Measurements from ENCODE around the gene IPO13. TPM values are rescaled to one million over a fixed set of nuclear protein-coding genes. Genes with fewer than 3 reads are reported as not detected.

The IPO13 gene
- total RNA-seq, 2 donors from 2014 or later = 18.6 to 21.5 TPM

GRCh38 chr1:43956234-43956633 lies 9.5 kb downstream of the IPO13 start:
- H3K27ac Mint-ChIP-seq = no peak overlapping the region
- no peak overlapping the region for H3K27ac ChIP-seq (ENCODE audit: low read depth, low read length)
- peaks cover 30% of the 10 kb centered on the region for H3K36me3 ChIP-seq (ENCODE audit: control insufficient read depth, insufficient read depth, low read length)
- 93 to 96% methylated on average over 8 of the region's 8 CpGs for WGBS, 2 experiments (ENCODE audit: insufficient coverage in 1 of 2, insufficient read length in 1 of 2)
- no peaks in the 10 kb centered on the region for H3K27me3 ChIP-seq (ENCODE audit: control insufficient read depth, insufficient read depth, low read length, poor library complexity, severe bottlenecking)
- no peaks in the 10 kb centered on the region for H3K4me1 ChIP-seq (ENCODE audit: control insufficient read depth, insufficient read depth, low read length)
- H3K4me1 Mint-ChIP-seq = peaks cover 10% of the 10 kb centered on the region
- H3K9ac ChIP-seq (ENCODE audit: extremely low read depth, low read length, poor library complexity, severe bottlenecking) = no peak overlapping the region
- no peaks in the 10 kb centered on the region for H3K9me3 Mint-ChIP-seq
- no peak for DNase-seq
- TF ChIP-seq CTCF (conservative IDR thresholded peaks at IDR 0.05) = no peak
- no peak overlapping the region for H3K4me3 Mint-ChIP-seq
- H3K27me3 Mint-ChIP-seq (ENCODE audit: insufficient read depth) = no peaks in the 10 kb centered on the region
- H3K4me3 ChIP-seq (ENCODE audit: low read length) = no peak overlapping the region
- H3K36me3 Mint-ChIP-seq (ENCODE audit: low read depth) = peaks cover 11% of the 10 kb centered on the region
- H3K9me3 ChIP-seq (ENCODE audit: control insufficient read depth, low read length) = no peaks in the 10 kb centered on the region

GRCh38 chr1:43957407-43958040 lies 10.8 kb downstream of the IPO13 start:
- no peaks in the 10 kb centered on the region for H3K9me3 ChIP-seq (ENCODE audit: control insufficient read depth, low read length)
- H3K36me3 Mint-ChIP-seq (ENCODE audit: low read depth) = peaks cover 16% of the 10 kb centered on the region
- no peaks in the 10 kb centered on the region for H3K9me3 Mint-ChIP-seq
- no peak overlapping the region for H3K4me3 Mint-ChIP-seq
- H3K9ac ChIP-seq (ENCODE audit: extremely low read depth, low read length, poor library complexity, severe bottlenecking) = no peak overlapping the region
- H3K27me3 ChIP-seq (ENCODE audit: control insufficient read depth, insufficient read depth, low read length, poor library complexity, severe bottlenecking) = no peaks in the 10 kb centered on the region
- TF ChIP-seq CTCF (conservative IDR thresholded peaks at IDR 0.05) = no peak
- peaks cover 30% of the 10 kb centered on the region for H3K36me3 ChIP-seq (ENCODE audit: control insufficient read depth, insufficient read depth, low read length)
- H3K27ac ChIP-seq (ENCODE audit: low read depth, low read length) = no peak overlapping the region
- H3K4me1 Mint-ChIP-seq = peaks cover 10% of the 10 kb centered on the region
- WGBS, 2 experiments (ENCODE audit: insufficient coverage in 1 of 2, insufficient read length in 1 of 2) = 92 to 93% methylated on average over 7 of the region's 7 CpGs
- H3K27me3 Mint-ChIP-seq (ENCODE audit: insufficient read depth) = no peaks in the 10 kb centered on the region
- no peak for DNase-seq
- no peak overlapping the region for H3K4me3 ChIP-seq (ENCODE audit: low read length)
- H3K4me1 ChIP-seq (ENCODE audit: control insufficient read depth, insufficient read depth, low read length) = no peaks in the 10 kb centered on the region
- H3K27ac Mint-ChIP-seq = no peak overlapping the region

- WGBS, 2 experiments (ENCODE audit: insufficient coverage in 1 of 2, insufficient read length in 1 of 2) = 88 to 95% methylated on average over 3 to 9 of the region's 9 CpGs
Observed at GRCh38 chr1:43958351-43959255, 11.9 kb downstream of the IPO13 start.

More at GRCh38 chr1:43958351-43959255, 11.9 kb downstream of the IPO13 start:
- TF ChIP-seq CTCF (conservative IDR thresholded peaks at IDR 0.05) = no peak
- Mint-ChIP-seq H3K9me3 (no peaks in the 10 kb centered on the region), H3K36me3 (ENCODE audit: low read depth) (peaks cover 16% of the 10 kb centered on the region), H3K27me3 (ENCODE audit: insufficient read depth) (no peaks in the 10 kb centered on the region), H3K27ac (no peak overlapping the region), H3K4me1 (peaks cover 10% of the 10 kb centered on the region), H3K4me3 (no peak overlapping the region)
- Histone ChIP-seq H3K4me1 (ENCODE audit: control insufficient read depth, insufficient read depth, low read length) (no peaks in the 10 kb centered on the region), H3K4me3 (ENCODE audit: low read length) (no peak overlapping the region), H3K27me3 (ENCODE audit: control insufficient read depth, insufficient read depth, low read length, poor library complexity, severe bottlenecking) (no peaks in the 10 kb centered on the region), H3K36me3 (ENCODE audit: control insufficient read depth, insufficient read depth, low read length) (peaks cover 30% of the 10 kb centered on the region), H3K9me3 (ENCODE audit: control insufficient read depth, low read length) (no peaks in the 10 kb centered on the region), H3K27ac (ENCODE audit: low read depth, low read length) (no peak overlapping the region), H3K9ac (ENCODE audit: extremely low read depth, low read length, poor library complexity, severe bottlenecking) (no peak overlapping the region)
- DNase-seq = no peak
